Measurements from ENCODE around the gene RASAL3.

RASAL3 gene

DNA sequence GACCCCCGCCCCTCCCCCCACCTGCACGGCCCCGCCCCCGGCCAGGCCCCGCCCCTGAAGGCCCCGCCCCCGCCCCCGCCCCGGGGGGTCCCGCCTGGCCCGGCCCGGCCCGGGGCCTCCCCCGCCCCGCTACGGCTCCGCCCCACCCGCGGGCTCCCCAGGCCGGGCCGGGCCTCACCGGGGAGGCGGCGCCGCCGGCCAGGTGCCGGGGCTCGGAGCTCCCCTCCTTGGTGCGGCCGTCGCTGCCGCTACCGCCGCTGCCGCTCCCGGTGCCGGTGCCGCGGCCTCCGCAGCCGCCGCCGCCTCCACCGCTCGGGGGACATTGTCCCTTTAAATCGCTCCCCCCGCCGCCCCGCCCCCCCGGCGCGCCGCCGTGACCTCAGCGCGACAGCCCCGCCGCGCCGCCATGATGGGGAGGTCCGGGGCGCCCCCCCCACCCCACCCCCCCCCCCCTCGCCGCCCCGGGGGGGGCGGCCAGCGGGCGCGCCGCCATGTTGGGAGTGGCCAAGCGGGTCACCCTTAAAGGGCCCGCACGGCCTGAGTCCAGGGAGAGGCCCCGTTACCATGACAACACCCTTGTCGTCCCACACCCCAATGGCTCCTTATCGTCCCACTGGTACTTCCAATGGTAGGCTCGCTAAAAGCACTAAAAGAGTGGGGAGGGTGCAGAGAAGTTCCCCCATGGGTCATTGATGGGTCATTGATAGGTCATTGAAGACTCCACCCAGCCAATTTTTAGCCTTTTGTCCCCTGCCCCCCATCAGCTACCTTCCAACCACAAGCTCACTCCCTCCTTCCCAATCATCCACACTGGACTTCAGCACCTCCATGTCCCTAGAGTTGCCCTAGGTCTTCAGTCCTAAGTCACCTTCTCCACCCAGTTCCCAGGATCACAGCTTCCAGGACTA, 14.5 kb downstream of the RASAL3 start, which contains the start of gene WIZ:
TSS of gene WIZ (minus strand) at position 337 of the 908 bp plus-strand sequence. CDS start 1,649 bp downstream, outside the sequence.
- peak; percentile 52 for DNase-seq (ENCODE audit: low spot score)

- DNase-seq (ENCODE audit: low spot score), result no peak
Observed at GRCh38 chr19:15448778-15449619, 15.3 kb downstream of the RASAL3 start.

- no peak for DNase-seq (ENCODE audit: low spot score)
Observed at GRCh38 chr19:15448044-15448777, 16.1 kb downstream of the RASAL3 start.

- no peak for DNase-seq (ENCODE audit: low spot score)
Observed at GRCh38 chr19:15447057-15447456, 17.3 kb downstream of the RASAL3 start.

- DNase-seq (ENCODE audit: low spot score), result no peak
Observed at GRCh38 chr19:15445807-15446376, 18.5 kb downstream of the RASAL3 start.

DNA sequence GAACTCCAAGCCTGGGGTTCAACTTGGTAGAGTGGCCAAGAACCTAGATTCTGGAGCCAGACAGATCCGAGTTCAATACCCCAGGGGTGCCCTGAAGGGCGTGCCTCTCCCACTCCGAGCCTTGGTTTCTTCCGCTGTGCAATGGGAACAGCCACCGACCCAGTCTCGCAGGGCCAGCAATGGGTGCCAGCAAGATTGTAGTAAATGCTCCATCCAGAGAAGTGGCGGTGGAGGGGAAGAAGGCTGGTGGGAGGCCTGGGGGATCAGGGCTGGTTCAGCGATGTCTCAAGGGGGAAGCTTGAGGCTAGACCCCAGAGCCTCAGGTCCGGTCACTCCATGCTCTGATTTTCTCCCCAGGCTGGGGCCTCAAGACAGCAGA, 19.1 kb downstream of the RASAL3 start:
- DNase-seq (ENCODE audit: low spot score), result no peak

DNA sequence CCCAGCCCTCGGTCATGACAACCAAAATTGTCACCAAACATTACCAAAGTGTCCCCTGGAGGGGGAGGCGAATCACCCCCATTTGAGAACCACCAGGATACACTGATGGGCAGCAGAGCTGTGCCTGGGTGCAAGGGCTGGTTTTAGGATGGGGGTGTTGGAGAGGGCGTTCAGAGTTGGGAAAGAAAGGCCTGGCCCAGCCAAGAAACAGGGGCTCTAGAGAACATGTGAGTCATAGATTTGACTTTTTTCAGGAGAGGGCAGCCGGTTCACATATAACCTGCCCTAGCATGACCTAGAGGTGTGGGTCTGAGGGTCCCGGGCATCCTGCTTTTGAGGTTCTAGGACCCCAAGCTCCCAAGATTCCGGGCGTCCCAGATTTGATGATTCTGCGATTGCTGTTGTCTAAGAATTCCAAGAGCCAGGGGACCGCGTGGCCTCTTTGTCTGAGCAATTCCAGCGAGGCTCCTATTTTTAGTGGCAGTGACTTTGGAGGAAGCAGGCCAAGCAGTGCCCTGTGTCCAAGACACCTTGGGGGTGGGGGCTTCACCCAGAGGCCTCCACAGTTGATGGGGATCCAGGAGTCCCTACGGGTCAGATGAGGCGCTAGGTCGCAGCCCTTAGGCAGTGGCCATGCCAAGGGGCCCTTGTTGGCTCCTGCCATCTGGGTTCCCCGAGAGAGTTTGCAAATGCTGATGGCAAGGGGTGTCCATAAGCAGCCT, 19.7 kb downstream of the RASAL3 start:
- no peak for DNase-seq (ENCODE audit: low spot score)

DNA sequence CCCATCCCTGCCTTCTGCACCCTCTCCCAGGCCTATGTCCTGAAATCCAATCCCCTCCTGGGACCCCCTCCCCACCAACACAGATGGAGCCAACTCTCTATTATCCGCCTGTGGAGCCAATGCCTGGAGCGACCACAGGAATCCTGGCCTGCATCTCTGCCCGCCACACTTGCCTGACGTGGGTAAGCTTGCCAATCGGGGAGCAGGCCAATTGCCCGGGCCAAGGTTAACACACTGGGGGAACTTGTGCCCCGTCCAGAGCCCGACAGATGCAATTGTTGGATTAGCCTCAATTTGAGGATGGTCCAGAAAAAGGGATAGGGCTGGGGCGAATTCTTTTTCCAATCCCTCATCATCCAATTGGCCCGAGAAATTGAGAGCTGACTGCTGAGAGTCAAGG, 20.5 kb downstream of the RASAL3 start:
- no peak for DNase-seq (ENCODE audit: low spot score)

DNA sequence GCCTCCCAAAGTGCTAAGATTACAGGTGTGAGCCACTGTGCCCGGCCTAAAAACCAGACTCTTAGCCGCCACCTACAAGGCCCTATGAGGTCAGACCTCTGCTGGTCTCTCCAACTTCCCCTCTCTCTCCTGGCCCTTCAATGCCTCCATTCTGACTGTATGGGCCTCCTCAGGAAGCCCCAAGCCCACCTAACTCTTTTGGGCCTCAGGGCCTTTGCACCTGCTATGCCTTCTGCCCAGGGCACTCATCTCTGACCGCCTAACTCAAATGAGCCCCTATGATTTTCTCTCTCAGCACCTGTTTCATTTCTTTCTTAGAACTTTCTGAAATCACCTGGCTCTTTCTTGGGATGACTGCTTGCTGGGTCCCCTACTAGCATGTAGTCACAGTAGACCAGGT, 21.0 kb downstream of the RASAL3 start:
- DNase-seq (ENCODE audit: low spot score), result no peak

DNA sequence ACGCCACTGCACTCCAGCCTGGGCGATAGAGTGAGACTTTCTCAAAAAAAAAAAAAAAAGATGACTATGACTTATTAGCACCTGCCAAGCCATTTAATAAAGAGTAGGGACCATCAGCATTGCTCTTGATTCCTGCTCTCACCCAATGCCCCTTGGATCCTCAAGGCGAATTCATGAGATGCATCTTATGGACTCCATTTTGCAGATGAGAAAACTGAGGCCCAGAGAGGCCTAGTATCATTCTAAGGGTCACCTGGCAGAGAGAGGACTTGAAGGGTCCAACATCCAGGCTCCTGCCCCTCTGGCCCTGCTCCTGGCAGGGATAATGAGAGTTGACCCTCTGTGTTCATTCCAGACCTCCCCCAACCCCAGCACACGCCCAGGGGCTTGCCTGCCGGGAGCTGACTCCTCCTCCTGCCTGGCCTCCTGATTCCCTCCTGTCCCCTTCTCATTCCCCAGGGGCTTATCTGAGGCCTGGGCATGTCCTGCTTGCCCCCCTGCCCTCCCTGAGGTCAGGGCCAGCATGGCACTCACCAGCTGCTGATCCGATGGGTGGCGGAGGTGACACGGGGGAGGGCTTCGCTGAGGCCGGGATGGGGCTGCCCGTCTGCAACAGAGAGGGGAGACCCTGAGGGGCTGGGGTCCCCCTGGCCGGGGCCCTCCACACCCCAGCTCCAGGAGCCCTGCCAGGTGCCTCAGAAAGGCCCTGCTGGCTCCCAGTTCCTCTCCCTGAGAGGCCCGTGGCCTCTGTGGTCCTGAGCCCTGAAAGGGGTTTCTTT, 22.0 kb downstream of the RASAL3 start:
- DNase-seq (ENCODE audit: low spot score), result no peak

DNA sequence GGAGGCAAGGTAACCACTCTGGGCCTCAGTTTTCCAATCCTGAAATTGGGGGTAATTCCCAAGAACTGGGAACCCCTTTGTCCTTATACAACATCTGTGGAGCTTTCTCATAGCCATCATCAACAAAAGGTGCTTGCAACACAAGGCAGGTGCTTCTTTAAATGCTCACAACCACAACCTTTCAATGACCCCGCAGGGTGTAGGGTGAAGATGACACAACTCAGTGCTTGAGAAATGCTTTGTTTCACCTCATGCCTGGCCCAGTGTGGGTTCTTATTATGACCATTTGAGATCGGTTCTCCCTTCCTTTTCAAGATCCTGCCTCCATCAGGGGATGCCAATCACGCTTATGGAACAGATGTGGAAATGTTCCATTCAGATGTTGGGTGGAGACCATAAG, 23.0 kb downstream of the RASAL3 start:
- no peak for DNase-seq (ENCODE audit: low spot score)

GRCh38 chr19:15439821-15440641, 24.3 kb downstream of the RASAL3 start:
- no peak for DNase-seq (ENCODE audit: low spot score)

GRCh38 chr19:15439078-15439799, 25.1 kb downstream of the RASAL3 start:
- DNase-seq (ENCODE audit: low spot score), result no peak

DNA sequence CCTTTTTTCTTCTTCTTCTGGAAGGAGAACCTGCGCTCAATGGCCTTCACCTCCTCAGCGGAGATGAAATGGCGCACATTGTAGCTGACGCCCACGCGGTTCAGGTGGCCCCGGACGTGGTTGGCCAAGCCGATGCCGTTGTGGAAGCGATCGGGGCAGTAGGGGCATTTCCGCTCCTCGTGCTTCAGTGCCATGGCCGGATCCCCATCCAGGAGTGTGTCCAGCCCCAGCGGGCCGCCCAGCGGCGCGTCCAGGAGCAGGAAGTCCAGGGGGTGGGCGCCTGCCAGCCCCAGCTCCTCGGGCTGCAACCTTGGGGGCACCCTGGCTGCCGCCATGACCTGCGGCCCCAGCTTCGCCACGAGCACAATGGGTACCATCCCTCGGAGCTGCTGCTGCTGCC, 25.8 kb downstream of the RASAL3 start:
- no peak for DNase-seq (ENCODE audit: low spot score)

DNA sequence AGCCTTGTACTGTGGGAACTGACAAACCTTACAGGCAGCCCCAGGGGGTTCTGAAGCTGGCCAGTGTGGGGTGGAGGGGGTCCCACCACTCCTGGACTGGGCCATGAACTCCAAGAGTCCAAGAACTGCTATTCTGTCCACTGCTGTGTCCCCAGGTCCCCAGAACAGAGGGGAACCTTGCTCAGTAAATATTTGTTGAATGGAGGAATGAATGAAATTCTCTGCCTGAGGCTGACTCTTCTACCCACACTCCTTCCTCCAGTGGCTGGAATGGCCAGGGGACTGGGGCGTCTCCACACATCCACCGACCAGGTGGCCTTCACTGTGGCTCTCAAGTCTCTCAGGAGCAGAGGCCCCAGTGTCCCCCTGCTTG, 26.2 kb downstream of the RASAL3 start:
- no peak for DNase-seq (ENCODE audit: low spot score)

DNA sequence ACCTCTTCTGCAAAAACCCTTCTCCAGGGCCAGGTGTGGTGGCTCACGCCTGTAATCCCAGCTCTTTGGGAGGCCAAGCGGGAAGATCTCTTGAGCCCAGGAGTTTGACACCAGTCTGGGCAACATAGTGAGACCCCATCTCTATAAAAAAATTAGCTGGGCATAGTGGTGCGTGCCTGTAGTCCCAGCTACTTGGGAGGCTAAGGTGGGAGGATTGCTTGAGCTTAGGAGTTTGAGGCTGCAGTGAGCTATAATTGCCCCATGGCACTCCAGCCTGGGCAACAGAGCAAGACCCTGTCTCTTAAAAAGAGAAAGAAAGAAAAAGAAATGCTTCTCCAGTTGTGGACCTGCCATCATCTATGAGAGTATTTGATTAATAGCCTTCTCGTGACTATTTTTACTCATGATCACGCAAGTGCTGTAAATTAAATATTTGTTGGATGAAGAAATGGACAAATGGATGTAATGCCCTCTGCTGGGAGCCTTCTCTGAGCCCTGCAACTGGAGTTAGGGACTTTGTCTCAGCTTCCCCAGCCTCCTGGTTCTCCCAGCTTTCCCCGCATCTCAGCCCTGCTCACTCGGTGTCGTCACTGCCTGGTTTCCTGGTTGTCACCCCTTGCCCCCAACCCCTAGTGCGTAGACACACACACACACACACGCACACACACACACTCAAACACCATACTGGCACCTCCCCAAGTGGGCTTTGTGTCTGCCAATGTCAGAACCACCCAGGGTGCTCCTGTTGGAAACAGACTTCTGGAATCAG, 26.8 kb downstream of the RASAL3 start:
- DNase-seq (ENCODE audit: low spot score), result no peak

GRCh38 chr19:15436826-15437110, 27.6 kb downstream of the RASAL3 start:
- DNase-seq (ENCODE audit: low spot score), result no peak
